Trophoblast cell (in vitro differentiated cells and primary cell): ENCODE data around the gene LIMK1.

Experiments used
- DNase-seq, 2 donors: peaks; one replicate each; pipeline ENCODE4 v3.0.0-alpha.2; 2016
- H2AFZ ChIP-seq: 2 replicates; pipeline ENCODE4 v1.6.1; 2013; ENCODE audit warnings: low read length, moderate library complexity, mild to moderate bottlenecking; ENCODE audit not compliant: insufficient read depth, poor library complexity
- H2AK5ac ChIP-seq: 2 replicates; pipeline ENCODE4 v1.6.1; 2013; ENCODE audit warnings: mild to moderate bottlenecking, low read length
- H2BK120ac ChIP-seq: 2 replicates; pipeline ENCODE4 v1.6.1; 2013; ENCODE audit warnings: low read length, mild to moderate bottlenecking, moderate library complexity; ENCODE audit not compliant: insufficient read depth, poor library complexity
- H2BK12ac ChIP-seq: 2 replicates; pipeline ENCODE4 v1.6.1; 2013; ENCODE audit warnings: mild to moderate bottlenecking, low read length, moderate library complexity
- H2BK5ac ChIP-seq: 2 replicates; pipeline ENCODE4 v1.6.1; 2013; ENCODE audit warnings: low read length, low read depth, moderate library complexity, mild to moderate bottlenecking; ENCODE audit not compliant: poor library complexity
- H3K14ac ChIP-seq: 2 replicates; pipeline ENCODE4 v1.6.1; 2013; ENCODE audit warnings: mild to moderate bottlenecking, low read length
- H3K18ac ChIP-seq: 2 replicates; pipeline ENCODE4 v1.6.1; 2013; ENCODE audit warnings: mild to moderate bottlenecking, low read length
- H3K23ac ChIP-seq: 2 replicates; pipeline ENCODE4 v1.6.1; 2013; ENCODE audit warnings: low read length
- H3K27ac ChIP-seq: 2 replicates; pipeline ENCODE4 v1.5.1; 2013; ENCODE audit warnings: low read depth, mild to moderate bottlenecking, inconsistent platforms, low read length, moderate library complexity
- H3K27me3 ChIP-seq: 2 replicates; pipeline ENCODE4 v1.6.1; 2013; ENCODE audit warnings: inconsistent platforms, mild to moderate bottlenecking, low read length, moderate library complexity; ENCODE audit not compliant: insufficient read depth
- H3K36me3 ChIP-seq, 2 experiments: 1 replicate in 1 of 2; 2 replicates in 1 of 2; pipeline ENCODE4 v1.6.1; 2013; ENCODE audit warnings: low read length in 2 of 2, mild to moderate bottlenecking in 2 of 2, moderate library complexity in 1 of 2; ENCODE audit not compliant: insufficient read depth in 2 of 2, control insufficient read depth in 1 of 2
- H3K4ac ChIP-seq: 2 replicates; pipeline ENCODE4 v1.6.1; 2013; ENCODE audit warnings: low read depth, mild to moderate bottlenecking, low read length, moderate library complexity
- H3K4me1 ChIP-seq, 2 experiments: 1 replicate in 1 of 2; 2 replicates in 1 of 2; pipeline ENCODE4 v1.6.1; 2013; ENCODE audit warnings: low read length in 2 of 2, mild to moderate bottlenecking in 2 of 2, moderate library complexity in 1 of 2; ENCODE audit not compliant: insufficient read depth in 2 of 2, control insufficient read depth in 1 of 2
- H3K4me2 ChIP-seq: 2 replicates; pipeline ENCODE4 v1.6.1; 2013; ENCODE audit warnings: inconsistent platforms, mild to moderate bottlenecking, low read length, moderate library complexity
- H3K4me3 ChIP-seq: 2 replicates; pipeline ENCODE4 v1.5.1; 2013; ENCODE audit warnings: mild to moderate bottlenecking, low read depth, low read length, inconsistent platforms
- H3K79me1 ChIP-seq: one replicate; pipeline ENCODE4 v1.6.1; 2013; ENCODE audit warnings: low read length
- H3K79me2 ChIP-seq: 2 replicates; pipeline ENCODE4 v1.6.1; 2013; ENCODE audit warnings: low read length, mild to moderate bottlenecking; ENCODE audit not compliant: control insufficient read depth, insufficient read depth, poor library complexity
- H3K9ac ChIP-seq: 2 replicates; pipeline ENCODE4 v1.6.1; 2013; ENCODE audit warnings: mild to moderate bottlenecking, low read length
- H3K9me3 ChIP-seq: 2 replicates; pipeline ENCODE4 v1.6.1; 2013; ENCODE audit warnings: low read depth, mild to moderate bottlenecking, control low read depth, inconsistent platforms, low read length; ENCODE audit not compliant: insufficient read depth
- H4K12ac ChIP-seq: 2 replicates; pipeline ENCODE4 v1.6.1; 2013; ENCODE audit warnings: low read depth, mild to moderate bottlenecking, low read length, moderate library complexity
- H4K8ac ChIP-seq: 2 replicates; pipeline ENCODE4 v1.6.1; 2013; ENCODE audit warnings: low read depth, mild to moderate bottlenecking, low read length, moderate library complexity
- H4K91ac ChIP-seq: one replicate; pipeline ENCODE4 v1.6.1; 2013; ENCODE audit warnings: low read depth, mild to moderate bottlenecking, low read length, moderate library complexity
- WGBS: extraction: QIAGEN DNeasy Blood & Tissue Kit; methylation state at CpG from one replicate; pipeline ENCODE4 v1.1.7; 2013; ENCODE audit warnings: missing lambda C conversion rate; ENCODE audit not compliant: insufficient read length, insufficient coverage; ENCODE audit errors: extremely low coverage; 5-methylcytosine and 5-hydroxymethylcytosine counted together

The LIMK1 gene

DNA sequence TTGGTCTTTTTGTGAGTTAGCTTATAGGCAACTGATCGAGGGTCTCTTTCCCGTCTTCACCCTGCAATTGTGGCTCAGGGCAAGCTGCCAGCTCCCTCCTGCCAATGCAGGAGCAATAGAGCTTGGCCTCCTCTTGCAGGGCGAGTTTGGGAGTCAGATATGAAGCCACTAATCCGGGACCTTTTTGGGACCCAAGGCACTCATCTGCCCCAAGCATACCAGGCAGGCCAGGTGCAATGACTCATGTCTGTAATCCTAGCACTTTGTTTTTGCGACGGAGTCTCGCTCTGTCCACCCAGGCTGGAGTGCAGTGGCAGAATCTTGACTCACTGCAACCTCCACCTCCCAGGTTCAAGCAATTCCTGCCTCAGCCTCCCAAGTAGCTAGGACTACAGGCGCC, 21.1 kb downstream of the LIMK1 start:
- Histone ChIP-seq H2BK120ac (no peak overlapping the region), H3K18ac (no peak overlapping the region), H3K79me2 (no peaks in the 10 kb centered on the region), H3K27me3 (no peaks in the 10 kb centered on the region), H3K14ac (no peak overlapping the region), H3K4me1 (peaks cover 4 to 8% of the 10 kb centered on the region in 2 experiments), H2AFZ (no peak overlapping the region), H3K9me3 (no peaks in the 10 kb centered on the region), H2AK5ac (no peak overlapping the region), H4K8ac (no peak overlapping the region), H3K4ac (no peak overlapping the region), H3K27ac (peak overlapping the region; percentile 28), H4K12ac (no peak overlapping the region), H3K79me1 (no peaks in the 10 kb centered on the region), H3K4me2 (no peak overlapping the region), H4K91ac (no peak overlapping the region), H3K23ac (no peak overlapping the region), H3K4me3 (no peak overlapping the region), H3K36me3 (peaks cover 41 to 42% of the 10 kb centered on the region in 2 experiments), H2BK5ac (no peak overlapping the region), H3K9ac (no peak overlapping the region), H2BK12ac (no peak overlapping the region)
- peak; percentile 75 to 88 for DNase-seq
- no CpG with 5 or more reads among the region's 8 CpGs for WGBS

DNA sequence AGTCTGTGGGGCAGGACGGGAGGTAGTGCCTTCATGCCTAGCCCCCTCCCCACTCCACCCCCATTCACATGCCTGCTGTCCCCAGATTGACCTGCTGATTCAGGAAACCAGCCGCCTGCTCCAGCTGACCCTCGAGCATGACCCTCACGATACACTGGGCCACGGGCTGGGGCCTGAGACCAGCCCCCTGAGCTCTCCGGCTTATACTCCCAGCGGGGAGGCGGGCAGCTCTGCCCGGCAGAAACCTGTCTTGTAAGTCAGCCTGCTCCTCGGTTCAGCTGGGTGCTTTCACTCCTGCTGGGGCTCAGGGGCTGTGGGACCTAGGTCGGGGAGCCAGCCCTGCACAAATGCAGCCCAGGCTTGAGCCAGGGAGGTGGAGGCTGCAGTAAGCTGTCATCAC, 22.4 kb downstream of the LIMK1 start:
- WGBS = no CpG with 5 or more reads among the region's 11 CpGs
- no peaks in the 10 kb centered on the region for H3K9me3 ChIP-seq
- no peak overlapping the region for H4K12ac ChIP-seq
- no peak overlapping the region for H2BK12ac ChIP-seq
- no peak overlapping the region for H3K14ac ChIP-seq
- H4K8ac ChIP-seq = no peak overlapping the region
- no peak overlapping the region for H2BK120ac ChIP-seq
- no peak for DNase-seq
- no peak overlapping the region for H3K23ac ChIP-seq
- no peaks in the 10 kb centered on the region for H3K27me3 ChIP-seq
- no peak overlapping the region for H2AFZ ChIP-seq
- no peak overlapping the region for H3K18ac ChIP-seq
- no peak overlapping the region for H3K4ac ChIP-seq
- no peak overlapping the region for H3K27ac ChIP-seq
- H2BK5ac ChIP-seq = no peak overlapping the region
- H2AK5ac ChIP-seq = no peak overlapping the region
- peaks cover 42 to 43% of the 10 kb centered on the region in 2 experiments for H3K36me3 ChIP-seq
- H3K4me2 ChIP-seq = no peak overlapping the region
- H3K79me2 ChIP-seq = no peaks in the 10 kb centered on the region
- peaks cover 4 to 8% of the 10 kb centered on the region in 2 experiments for H3K4me1 ChIP-seq
- no peak overlapping the region for H4K91ac ChIP-seq
- no peak overlapping the region for H3K4me3 ChIP-seq
- no peaks in the 10 kb centered on the region for H3K79me1 ChIP-seq
- no peak overlapping the region for H3K9ac ChIP-seq

DNA sequence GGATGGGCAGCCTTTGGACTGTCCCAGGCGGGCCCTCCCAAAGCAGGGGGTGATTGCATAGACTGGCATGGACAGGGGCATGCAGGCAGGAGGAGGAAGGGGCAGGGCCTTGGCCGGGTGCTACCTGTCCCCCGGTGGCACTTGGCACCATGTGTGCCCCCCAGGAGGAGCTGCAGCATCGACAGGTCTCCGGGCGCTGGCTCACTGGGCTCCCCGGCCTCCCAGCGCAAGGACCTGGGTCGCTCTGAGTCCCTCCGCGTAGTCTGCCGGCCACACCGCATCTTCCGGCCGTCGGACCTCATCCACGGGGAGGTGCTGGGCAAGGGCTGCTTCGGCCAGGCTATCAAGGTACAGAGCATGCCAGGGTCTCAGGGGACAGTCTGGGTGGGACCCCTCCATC, 23.2 kb downstream of the LIMK1 start:
- Histone ChIP-seq H4K91ac (no peak overlapping the region), H3K9me3 (peaks cover 3% of the 10 kb centered on the region), H4K12ac (no peak overlapping the region), H3K27me3 (no peaks in the 10 kb centered on the region), H3K9ac (no peak overlapping the region), H4K8ac (no peak overlapping the region), H3K18ac (no peak overlapping the region), H3K4ac (no peak overlapping the region), H3K4me2 (no peak overlapping the region), H2AFZ (no peak overlapping the region), H2BK120ac (no peak overlapping the region), H2BK5ac (no peak overlapping the region), H3K4me1 (peaks cover 4 to 8% of the 10 kb centered on the region in 2 experiments), H3K36me3 (peaks cover 45 to 46% of the 10 kb centered on the region in 2 experiments), H3K4me3 (no peak overlapping the region), H3K23ac (no peak overlapping the region), H3K14ac (no peak overlapping the region), H3K79me1 (no peaks in the 10 kb centered on the region), H2BK12ac (no peak overlapping the region), H3K27ac (no peak overlapping the region), H2AK5ac (no peak overlapping the region), H3K79me2 (no peaks in the 10 kb centered on the region)
- no peak for DNase-seq
- no CpG with 5 or more reads among the region's 18 CpGs for WGBS

DNA sequence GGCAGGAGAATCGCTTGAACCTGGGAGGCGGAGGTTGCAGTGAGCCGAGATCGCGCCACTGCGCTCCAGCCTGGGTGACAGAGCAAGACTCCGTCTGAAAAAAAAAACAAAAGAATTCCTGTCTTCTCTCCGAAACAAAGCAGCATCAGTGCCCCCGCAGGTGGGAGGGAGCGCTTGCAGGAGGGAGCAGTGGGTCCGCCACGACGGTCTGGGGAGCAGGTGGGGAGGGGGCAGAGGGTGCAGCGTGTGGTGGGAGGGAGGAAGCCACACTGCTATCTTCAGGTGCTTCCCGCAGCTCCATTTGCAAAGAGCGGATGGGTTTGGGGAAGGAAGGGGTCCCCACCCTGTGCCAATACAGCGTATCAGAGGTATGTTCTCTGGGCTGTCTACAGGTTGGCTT, 31.7 kb downstream of the LIMK1 start:
- Histone ChIP-seq H3K14ac (no peak overlapping the region), H3K9me3 (peaks cover 3% of the 10 kb centered on the region), H3K4ac (no peak overlapping the region), H3K4me1 (no peaks in the 10 kb centered on the region), H3K4me3 (no peak overlapping the region), H3K9ac (no peak overlapping the region), H2AK5ac (no peak overlapping the region), H2BK5ac (no peak overlapping the region), H2BK120ac (no peak overlapping the region), H2AFZ (no peak overlapping the region), H4K8ac (no peak overlapping the region), H4K91ac (no peak overlapping the region), H3K4me2 (no peak overlapping the region), H3K27me3 (no peaks in the 10 kb centered on the region), H3K79me1 (no peaks in the 10 kb centered on the region), H3K79me2 (no peaks in the 10 kb centered on the region), H3K18ac (no peak overlapping the region), H3K36me3 (peaks cover 32 to 43% of the 10 kb centered on the region in 2 experiments), H4K12ac (no peak overlapping the region), H3K23ac (no peak overlapping the region), H3K27ac (no peak overlapping the region), H2BK12ac (no peak overlapping the region)
- DNase-seq = no peak
- no CpG with 5 or more reads among the region's 17 CpGs for WGBS
